Endothelial cell of umbilical vein (primary cell): Measurements from ENCODE around the gene UNC5A. TPM values are rescaled to one million over a fixed set of nuclear protein-coding genes. Genes with fewer than 3 reads are reported as not detected.

ENCODE experiments used
- BruUV-seq: library from RNA; stranded (reverse); fragments of 400-500 nt; replicated peaks from 2 replicates; lab custom pipeline; 2021; lab: Mats Ljungman, UMichigan
- CTCF ChIA-PET: fragments of 300-600, 350-600 bp; sonication (Branson Sonifier 250); formaldehyde crosslinking; loops from one replicate; lab custom pipeline; 2021; ENCODE audit warnings: antibody characterized with exemption, inconsistent platforms; lab: Charles Lee
- POLR2A ChIA-PET: fragments of 300-600, 350-600 bp; sonication (Branson Sonifier 250); formaldehyde crosslinking; loops from one replicate; lab custom pipeline; 2021; ENCODE audit warnings: antibody characterized with exemption, inconsistent platforms; lab: Charles Lee
- DNase-seq: peaks from one replicate; pipeline ENCODE4 v3.0.0-alpha.2; 2011; ENCODE audit warnings: low read depth, low spot score
- FAIRE-seq: peaks from 2 replicates; lab custom pipeline; 2011; peaks lifted over from hg19 to GRCh38; lab: Jason Lieb, UNC
- H2AFZ ChIP-seq: 2 replicates; pipeline ENCODE4 v1.6.0; 2012; ENCODE audit warnings: low read depth, low read length, control low read depth, inconsistent platforms
- H3K27ac ChIP-seq: 2 replicates; pipeline ENCODE4 v1.5.1; 2011; ENCODE audit warnings: low read depth, mild to moderate bottlenecking, control low read depth, low read length, moderate library complexity; ENCODE audit not compliant: insufficient read depth
- H3K27me3 ChIP-seq, 2 experiments: 2 replicates each; pipeline versions ENCODE4 v1.6.0 to v1.6.1; 2011; ENCODE audit warnings: low read length in 2 of 2, mixed read lengths in 1 of 2; ENCODE audit not compliant: control insufficient read depth in 2 of 2, insufficient read depth in 2 of 2
- H3K36me3 ChIP-seq, 2 experiments: 2 replicates in 1 of 2; 3 replicates in 1 of 2; pipeline ENCODE4 v1.5.1; 2011; ENCODE audit warnings: low read length in 2 of 2, mild to moderate bottlenecking in 1 of 2, moderate library complexity in 1 of 2; ENCODE audit not compliant: control insufficient read depth in 2 of 2, insufficient read depth in 2 of 2; ENCODE audit errors: extremely low read depth in 1 of 2
- H3K4me1 ChIP-seq: 3 replicates; pipeline ENCODE4 v1.5.1; 2011; ENCODE audit warnings: mild to moderate bottlenecking, low read length; ENCODE audit not compliant: control insufficient read depth, insufficient read depth; ENCODE audit errors: extremely low read depth
- H3K4me2 ChIP-seq: 2 replicates; pipeline ENCODE4 v1.6.1; 2011; ENCODE audit warnings: low read length, control low read depth, mixed read lengths; ENCODE audit not compliant: insufficient read depth
- H3K4me3 ChIP-seq, 3 experiments: fragments of 200-600 bp in 1 of 3; sonication (generic), shearing (Covaris generic) in 1 of 3; replicated peaks in 1 of 3; 2 replicates each; pipeline ENCODE4 v1.5.1; 2011 to 2016; ENCODE audit warnings: control low read depth in 3 of 3, low read length in 3 of 3, mild to moderate bottlenecking in 2 of 3, inconsistent platforms in 1 of 3, low read depth in 1 of 3, moderate library complexity in 1 of 3; ENCODE audit not compliant: insufficient read depth in 1 of 3
- H3K79me2 ChIP-seq: 2 replicates; pipeline ENCODE4 v1.6.0; 2012; ENCODE audit warnings: low read length, inconsistent platforms; ENCODE audit not compliant: control insufficient read depth, insufficient read depth
- H3K9ac ChIP-seq: replicated peaks from 2 replicates; pipeline ENCODE3; 2011; ENCODE audit warnings: low read length, control low read depth; ENCODE audit not compliant: insufficient read depth; ENCODE audit errors: extremely low read depth
- H3K9me1 ChIP-seq: replicated peaks from 3 replicates; pipeline ENCODE4 v1.6.0; 2011; ENCODE audit warnings: mild to moderate bottlenecking, low read length; ENCODE audit not compliant: control insufficient read depth, insufficient read depth; ENCODE audit errors: extremely low read depth
- H3K9me3 ChIP-seq: replicated peaks from 2 replicates; pipeline ENCODE4 v1.5.1; 2012; ENCODE audit warnings: low read length, inconsistent platforms; ENCODE audit not compliant: control insufficient read depth, insufficient read depth
- H4K20me1 ChIP-seq: replicated peaks from 2 replicates; pipeline ENCODE3; 2011; ENCODE audit warnings: mild to moderate bottlenecking, low read length; ENCODE audit not compliant: control insufficient read depth, insufficient read depth; ENCODE audit errors: extremely low read depth
- GATA2 ChIP-seq: IDR thresholded peaks from 2 replicates; pipeline ENCODE4 v1.7.0; 2011; ENCODE audit warnings: low read depth, mild to moderate bottlenecking, moderate library complexity, mixed read lengths, low read length; ENCODE audit not compliant: insufficient read length, insufficient read depth
- MYC ChIP-seq: IDR thresholded peaks from one replicate; pipeline ENCODE4 v1.6.1; 2011; ENCODE audit warnings: mild to moderate bottlenecking, low read depth, low read length
- POLR2A ChIP-seq: IDR thresholded peaks from 2 replicates; pipeline ENCODE4 v1.6.1; 2012; ENCODE audit warnings: low read depth, mild to moderate bottlenecking, control low read depth, low read length
- dilution Hi-C: fragments of 300-500 bp; cut with MboI; formaldehyde crosslinking; loops from one replicate; pipeline ENCODE4 v1.15.0; 2019; ENCODE audit warnings: low sequenced_read_pairs; ENCODE audit not compliant: extremely low pct_ligation_motif_present
- intact Hi-C: fragments of 100-400 bp; cut with micrococcal nuclease; formaldehyde crosslinking; loops from one replicate; pipeline ENCODE4 v1.10.0; 2022
- polyA plus RNA-seq, 4 experiments: library from polyadenylated mRNA; depleted of rRNA in 3 of 4; stranded (reverse) in 3 of 4; unstranded in 1 of 4; fragments of >200 nt; gene quantifications; 2 replicates each; pipeline versions ENCODE4 v1.2.1 to v1.2.3, GENCODE V29; 2011 to 2012; ENCODE audit warnings: missing spikeins in 1 of 4
- total RNA-seq: library from RNA; stranded (reverse); gene quantifications from 2 replicates; pipeline ENCODE4 v1.2.3, GENCODE V29; 2021

Gene UNC5A
- total and polyA plus RNA-seq, 2 donors (not counting 3 experiments of a cell fraction or from before 2014, with no cell fraction given): 0.08 to 0.22 TPM

- ChIA-PET CTCF (no interaction called here), POLR2A (no interaction called here)
- Histone ChIP-seq H3K27me3 (peaks cover 0 to 3% of the 10 kb centered on the region in 2 experiments), H3K4me1 (peaks cover 4% of the 10 kb centered on the region), H3K79me2 (no peaks in the 10 kb centered on the region), H3K4me2 (no peak overlapping the region), H4K20me1 (no peaks in the 10 kb centered on the region), H3K9me1 (no peaks in the 10 kb centered on the region), H3K9me3 (no peaks in the 10 kb centered on the region), H3K9ac (no peak overlapping the region), H3K4me3 (no peak overlapping the region), H2AFZ (no peak overlapping the region), H3K27ac (no peak overlapping the region), H3K36me3 (no peaks in the 10 kb centered on the region)
- DNase-seq: no peak
- TF ChIP-seq MYC: no peak
- dilution Hi-C loops (no loop called here), intact Hi-C loops (no loop called here)
- no peak for FAIRE-seq
- BruUV-seq: no TSS peak
Observed at GRCh38 chr5:176776916-176777315, 33.4 kb upstream of the UNC5A start.

DNA sequence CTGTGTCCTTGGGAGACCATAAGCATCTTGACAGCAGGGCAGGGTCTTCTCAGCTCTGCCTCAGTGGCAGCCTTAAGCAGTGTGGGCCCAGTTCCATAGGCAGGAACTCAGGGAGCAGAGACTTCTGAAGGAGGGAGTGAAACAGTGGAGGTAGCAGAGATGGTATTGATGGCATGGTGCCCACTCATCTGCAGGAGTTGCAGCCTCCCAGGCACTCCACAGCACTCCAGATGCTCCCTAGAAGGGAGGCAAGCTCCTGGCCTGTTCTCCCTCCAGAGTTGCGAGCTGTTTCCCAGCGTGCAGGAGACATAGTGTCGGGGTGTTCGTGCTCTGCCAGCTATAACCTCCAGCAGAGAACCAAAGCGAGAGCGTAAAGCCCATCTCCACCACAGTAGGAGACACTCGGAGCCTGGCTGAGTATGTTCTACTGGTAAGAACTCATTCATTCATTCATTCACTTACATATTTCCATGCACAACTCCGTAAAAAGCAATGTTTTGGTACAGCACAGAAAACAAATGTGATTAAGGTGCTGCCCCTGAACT is 31.4 kb upstream of the UNC5A start:
- no peak for FAIRE-seq
- intact Hi-C loops: no loop called here
- ChIA-PET CTCF (interaction anchor here (1.0 kb wide), 1 partner anchor 12 kb away, joined by 3 read pairs; no protein-coding TSS in a partner anchor), POLR2A (no interaction called here)
- dilution Hi-C loops: no loop called here
- H3K9ac ChIP-seq: no peak overlapping the region
- no peaks in the 10 kb centered on the region for H4K20me1 ChIP-seq
- no peak for DNase-seq
- H2AFZ ChIP-seq: no peak overlapping the region
- no peak overlapping the region for H3K4me2 ChIP-seq
- no peaks in the 10 kb centered on the region for H3K9me3 ChIP-seq
- H3K36me3 ChIP-seq: no peaks in the 10 kb centered on the region
- no peaks in the 10 kb centered on the region for H3K9me1 ChIP-seq
- no peaks in the 10 kb centered on the region for H3K79me2 ChIP-seq
- H3K4me1 ChIP-seq: peaks cover 6% of the 10 kb centered on the region
- no peak overlapping the region for H3K4me3 ChIP-seq
- no TSS peak for BruUV-seq
- peaks cover 0 to 3% of the 10 kb centered on the region in 2 experiments for H3K27me3 ChIP-seq
- TF ChIP-seq GATA2 (no peak), POLR2A (no peak)
- no peak overlapping the region for H3K27ac ChIP-seq
